HEK293 (cell line): ENCODE measurements around the gene LELP1.

Experiments used
- CTCF ChIP-seq: fragments of 450-650 bp; formaldehyde crosslinking; IDR thresholded peaks from 2 replicates; pipeline ENCODE4 v1.5.1; 2016; ENCODE audit warnings: missing biosample characterization, missing genetic modification characterization
- ELK4 ChIP-seq: IDR thresholded peaks from 2 replicates; pipeline ENCODE4 v1.6.1; 2011; ENCODE audit warnings: mild to moderate bottlenecking, low read depth, low read length, borderline replicate concordance
- REPIN1 ChIP-seq: fragments of 450-650 bp; formaldehyde crosslinking; IDR thresholded peaks from 2 replicates; pipeline ENCODE4 v1.5.1; 2017; ENCODE audit warnings: missing biosample characterization, missing genetic modification characterization, low read depth
- TF ChIP-seq, protein P1 (sequence below): fragments of 450-650 bp; formaldehyde crosslinking; IDR thresholded peaks from 2 replicates; pipeline ENCODE4 v1.5.1; 2016; ENCODE audit warnings: missing biosample characterization, missing genetic modification characterization, borderline replicate concordance
- TF ChIP-seq, protein P2 (sequence below): fragments of 450-650 bp; IDR thresholded peaks from 2 replicates; pipeline ENCODE4 v1.5.1; 2018; ENCODE audit warnings: missing biosample characterization, missing genetic modification characterization

DNA sequence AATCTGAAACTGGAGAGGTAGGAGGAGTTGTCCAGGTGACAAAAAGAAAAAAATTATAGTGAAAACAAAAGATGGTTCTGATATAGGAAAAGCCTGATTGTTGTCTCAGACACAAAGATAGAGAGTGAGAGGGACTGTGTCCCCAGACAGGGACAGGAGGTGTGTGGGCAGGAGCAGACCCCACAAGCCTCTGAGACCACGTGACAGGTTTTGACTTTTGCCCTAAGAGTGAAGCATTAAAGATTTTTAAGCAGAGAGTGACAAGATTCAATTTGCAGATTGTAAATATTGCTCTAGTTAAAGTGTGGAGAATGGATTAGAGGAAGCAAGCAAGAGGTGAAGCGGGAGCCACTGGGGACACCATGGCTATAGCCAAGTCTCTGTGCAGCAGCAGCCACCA lies 24.6 kb downstream of the LELP1 start:
- TF ChIP-seq CTCF: no peak
- TF ChIP-seq REPIN1: no peak
- TF ChIP-seq, protein P1, sequence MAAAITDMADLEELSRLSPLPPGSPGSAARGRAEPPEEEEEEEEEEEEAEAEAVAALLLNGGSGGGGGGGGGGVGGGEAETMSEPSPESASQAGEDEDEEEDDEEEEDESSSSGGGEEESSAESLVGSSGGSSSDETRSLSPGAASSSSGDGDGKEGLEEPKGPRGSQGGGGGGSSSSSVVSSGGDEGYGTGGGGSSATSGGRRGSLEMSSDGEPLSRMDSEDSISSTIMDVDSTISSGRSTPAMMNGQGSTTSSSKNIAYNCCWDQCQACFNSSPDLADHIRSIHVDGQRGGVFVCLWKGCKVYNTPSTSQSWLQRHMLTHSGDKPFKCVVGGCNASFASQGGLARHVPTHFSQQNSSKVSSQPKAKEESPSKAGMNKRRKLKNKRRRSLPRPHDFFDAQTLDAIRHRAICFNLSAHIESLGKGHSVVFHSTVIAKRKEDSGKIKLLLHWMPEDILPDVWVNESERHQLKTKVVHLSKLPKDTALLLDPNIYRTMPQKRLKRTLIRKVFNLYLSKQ (tag by site-specific recombination): no peak
- no peak for TF ChIP-seq ELK4
- TF ChIP-seq, protein P2, sequence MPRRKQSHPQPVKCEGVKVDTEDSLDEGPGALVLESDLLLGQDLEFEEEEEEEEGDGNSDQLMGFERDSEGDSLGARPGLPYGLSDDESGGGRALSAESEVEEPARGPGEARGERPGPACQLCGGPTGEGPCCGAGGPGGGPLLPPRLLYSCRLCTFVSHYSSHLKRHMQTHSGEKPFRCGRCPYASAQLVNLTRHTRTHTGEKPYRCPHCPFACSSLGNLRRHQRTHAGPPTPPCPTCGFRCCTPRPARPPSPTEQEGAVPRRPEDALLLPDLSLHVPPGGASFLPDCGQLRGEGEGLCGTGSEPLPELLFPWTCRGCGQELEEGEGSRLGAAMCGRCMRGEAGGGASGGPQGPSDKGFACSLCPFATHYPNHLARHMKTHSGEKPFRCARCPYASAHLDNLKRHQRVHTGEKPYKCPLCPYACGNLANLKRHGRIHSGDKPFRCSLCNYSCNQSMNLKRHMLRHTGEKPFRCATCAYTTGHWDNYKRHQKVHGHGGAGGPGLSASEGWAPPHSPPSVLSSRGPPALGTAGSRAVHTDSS: no peak
